IMR-90 (cell line): Measurements from ENCODE around the gene ZNF613. TPM values are rescaled to one million over a fixed set of nuclear protein-coding genes. Genes with fewer than 3 reads are reported as not detected.

ENCODE experiments used
- polyA plus RNA-seq, 3 experiments: library from polyadenylated mRNA; depleted of rRNA; stranded (reverse); fragments of >200 nt; gene quantifications; 2 replicates each; pipeline ENCODE4 v1.2.3, GENCODE V29; 2012; ENCODE audit warnings: low replicate concordance in 1 of 3
- total RNA-seq: library from RNA; depleted of rRNA; stranded (reverse); fragments of >200 nt; gene quantifications from 2 replicates; pipeline ENCODE4 v1.2.3, GENCODE V29; 2012; rRNA removed

The ZNF613 gene
- total and polyA plus RNA-seq, 2 of the 4 experiments (the other 2 are of a cell fraction) = 3.3 to 10.4 TPM

Other genes with a start within 250 kb of the ZNF613 start
- 1.3 and 1.7 TPM in 2 replicates for gene SPACA6, start 234.1 kb upstream of the ZNF613 start, total RNA-seq
- gene SPACA6, start 234.1 kb upstream of the ZNF613 start, polyA plus RNA-seq (2012; rRNA removed) = 10.5 and 13.6 TPM in 2 replicates
- gene HAS1, start 203.5 kb upstream of the ZNF613 start, total RNA-seq = not detected in 2 replicates
- gene HAS1, start 203.5 kb upstream of the ZNF613 start, polyA plus RNA-seq (2012; rRNA removed) = not detected in 2 replicates
- gene FPR1, start 175.6 kb upstream of the ZNF613 start, total RNA-seq = not detected in 2 replicates
- not detected in 2 replicates for gene FPR1, start 175.6 kb upstream of the ZNF613 start, polyA plus RNA-seq (2012; rRNA removed)
- not detected in 2 replicates for gene FPR2, start 166.3 kb upstream of the ZNF613 start, total RNA-seq
- gene FPR2, start 166.3 kb upstream of the ZNF613 start, polyA plus RNA-seq (2012; rRNA removed) = not detected in 2 replicates
- gene FPR3, start 132.3 kb upstream of the ZNF613 start, total RNA-seq = not detected in 2 replicates
- not detected in 2 replicates for gene FPR3, start 132.3 kb upstream of the ZNF613 start, polyA plus RNA-seq (2012; rRNA removed)
- gene ZNF577, start 39.5 kb upstream of the ZNF613 start, total RNA-seq = 2.9 and 4.4 TPM in 2 replicates
- 4.0 and 5.8 TPM in 2 replicates for gene ZNF577, start 39.5 kb upstream of the ZNF613 start, polyA plus RNA-seq (2012; rRNA removed)
- gene ZNF649, start 22.5 kb upstream of the ZNF613 start, total RNA-seq = 9.2 and 10.4 TPM in 2 replicates
- gene ZNF649, start 22.5 kb upstream of the ZNF613 start, polyA plus RNA-seq (2012; rRNA removed) = 1.5 and 1.9 TPM in 2 replicates
- gene ZNF350, start 59.4 kb downstream of the ZNF613 start, total RNA-seq = 12.8 and 14.0 TPM in 2 replicates
- gene ZNF350, start 59.4 kb downstream of the ZNF613 start, polyA plus RNA-seq (2012; rRNA removed) = 3.7 and 4.7 TPM in 2 replicates
- gene ZNF615, start 80.7 kb downstream of the ZNF613 start, total RNA-seq = 9.7 and 10.9 TPM in 2 replicates
- gene ZNF615, start 80.7 kb downstream of the ZNF613 start, polyA plus RNA-seq (2012; rRNA removed) = 2.0 and 2.2 TPM in 2 replicates
- gene ZNF614, start 100.9 kb downstream of the ZNF613 start, total RNA-seq = 12.4 and 13.9 TPM in 2 replicates
- gene ZNF614, start 100.9 kb downstream of the ZNF613 start, polyA plus RNA-seq (2012; rRNA removed) = 2.5 and 3.4 TPM in 2 replicates
- 12.4 and 12.8 TPM in 2 replicates for gene ZNF432, start 121.4 kb downstream of the ZNF613 start, total RNA-seq
- 3.2 and 4.5 TPM in 2 replicates for gene ZNF432, start 121.4 kb downstream of the ZNF613 start, polyA plus RNA-seq (2012; rRNA removed)
- 25.8 and 28.9 TPM in 2 replicates for gene ZNF841, start 168.3 kb downstream of the ZNF613 start, total RNA-seq
- 6.0 and 8.5 TPM in 2 replicates for gene ZNF841, start 168.3 kb downstream of the ZNF613 start, polyA plus RNA-seq (2012; rRNA removed)
- 13.3 and 13.6 TPM in 2 replicates for gene ZNF616, start 212.5 kb downstream of the ZNF613 start, total RNA-seq
- 2.0 and 2.8 TPM in 2 replicates for gene ZNF616, start 212.5 kb downstream of the ZNF613 start, polyA plus RNA-seq (2012; rRNA removed)
- 4.1 and 5.0 TPM in 2 replicates for gene ZNF836, start 244.1 kb downstream of the ZNF613 start, total RNA-seq
- 1.1 and 1.4 TPM in 2 replicates for gene ZNF836, start 244.1 kb downstream of the ZNF613 start, polyA plus RNA-seq (2012; rRNA removed)